ENCODE data around the gene ATP5PD. TPM values are rescaled to one million over a fixed set of nuclear protein-coding genes. Genes with fewer than 3 reads are reported as not detected.

The ATP5PD gene
- total RNA-seq, 1 experiment from 2014 or later, result 362 TPM

DNA sequence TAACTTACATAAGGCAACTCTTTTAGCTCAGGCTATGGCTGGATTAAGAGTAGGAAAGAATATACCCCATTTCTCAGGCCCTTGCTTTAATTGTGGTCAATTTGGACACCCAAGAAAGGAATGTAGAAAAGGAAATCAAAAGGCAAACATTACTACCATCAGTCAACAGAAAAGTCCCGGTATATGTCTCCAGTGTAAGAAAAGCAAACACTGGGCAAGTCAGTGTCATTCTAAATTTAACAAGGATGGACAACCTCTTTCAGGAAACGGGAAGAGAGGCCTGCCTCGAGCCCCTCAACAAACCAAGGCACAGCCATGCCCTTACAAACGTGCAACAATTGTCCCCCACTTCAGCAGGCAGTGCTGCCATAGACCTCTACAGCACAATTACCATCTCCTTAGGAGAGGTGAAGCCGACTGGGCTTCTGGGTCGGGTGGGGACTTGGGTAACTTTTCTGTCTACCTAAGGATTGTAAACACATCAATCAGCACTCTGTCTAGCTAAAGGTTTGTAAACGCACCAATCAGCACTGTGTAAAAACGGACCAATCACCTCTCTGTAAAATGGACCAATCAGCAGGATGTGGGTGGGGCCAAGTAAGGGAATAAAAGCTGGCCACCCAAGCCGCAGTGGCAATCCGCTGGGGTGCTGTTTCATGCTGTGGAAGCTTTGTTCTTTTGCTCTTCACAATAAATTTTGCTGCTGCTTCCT, 21.9 kb downstream of the ATP5PD start:
- POLR2A ChIA-PET, result interaction anchor here (1.1 to 4.5 kb wide), 4 partner anchors 13 to 145 kb away, joined by 3 to 31 read pairs (median 3); partner anchors contain the start of genes ATP5PD and MRPL58
- H3K27me3 Mint-ChIP-seq (ENCODE audit: insufficient read depth, unreplicated experiment), result no peaks in the 10 kb centered on the region
- BruUV-seq (replicated peaks), result no TSS peak
- no peak overlapping the region for H3K27ac Mint-ChIP-seq (ENCODE audit: low read depth, unreplicated experiment)
- intact Hi-C loops (cut with micrococcal nuclease), result no loop called here
- CTCF ChIA-PET, result interaction anchor here (0.6 to 2.5 kb wide), 5 partner anchors 9 to 66 kb away, joined by 3 to 11 read pairs (median 3); partner anchors contain the start of genes MRPL58 and SLC16A5
- H3K9me3 Mint-ChIP-seq (ENCODE audit: unreplicated experiment), result no peaks in the 10 kb centered on the region
- peaks cover 33% of the 10 kb centered on the region for H3K36me3 Mint-ChIP-seq (ENCODE audit: insufficient read depth, unreplicated experiment)
- TF ChIP-seq CTCF (IDR thresholded peaks at IDR 0.05; ENCODE audit: unreplicated experiment), result no peak
- peaks cover 15% of the 10 kb centered on the region for H3K4me1 Mint-ChIP-seq (ENCODE audit: insufficient read depth, unreplicated experiment)
- no peak for DNase-seq (ENCODE audit: unreplicated experiment)
- H3K4me3 Mint-ChIP-seq (ENCODE audit: unreplicated experiment), result no peak overlapping the region

- H3K27me3 Mint-ChIP-seq (ENCODE audit: insufficient read depth, unreplicated experiment), result no peaks in the 10 kb centered on the region
- ChIA-PET CTCF (no interaction called here), POLR2A (no interaction called here)
- H3K27ac Mint-ChIP-seq (ENCODE audit: low read depth, unreplicated experiment), result no peak overlapping the region
- peaks cover 52% of the 10 kb centered on the region for H3K36me3 Mint-ChIP-seq (ENCODE audit: insufficient read depth, unreplicated experiment)
- H3K9me3 Mint-ChIP-seq (ENCODE audit: unreplicated experiment), result no peaks in the 10 kb centered on the region
- H3K4me1 Mint-ChIP-seq (ENCODE audit: insufficient read depth, unreplicated experiment), result no peaks in the 10 kb centered on the region
- DNase-seq (ENCODE audit: unreplicated experiment), result no peak
- TSS peak; percentile 86 for BruUV-seq (replicated peaks)
- no peak for TF ChIP-seq CTCF (IDR thresholded peaks at IDR 0.05; ENCODE audit: unreplicated experiment)
- intact Hi-C loops (cut with micrococcal nuclease), result no loop called here
- H3K4me3 Mint-ChIP-seq (ENCODE audit: unreplicated experiment), result no peak overlapping the region
These were observed 26.2 kb downstream of the ATP5PD start for GRCh38 chr17:75020331-75021110.

DNA sequence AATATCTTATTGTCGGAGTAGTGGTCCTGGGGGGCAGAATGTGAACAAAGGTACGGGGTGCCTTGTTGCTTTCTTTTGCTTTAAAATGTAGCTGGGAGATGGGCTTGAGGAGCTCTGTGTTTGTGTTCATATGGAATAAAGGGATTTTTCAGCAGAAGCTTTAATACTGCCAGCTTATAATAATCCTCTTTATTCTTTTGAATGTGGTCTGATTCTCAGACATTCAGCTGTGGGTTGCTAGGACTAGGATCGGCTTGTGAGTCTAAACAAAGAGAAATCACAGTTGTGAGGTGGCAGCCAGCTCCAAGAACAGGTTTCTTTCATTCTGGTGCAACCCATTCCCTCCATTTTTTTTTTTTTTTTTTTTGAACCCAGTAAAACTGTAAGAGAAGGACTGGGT, 27.1 kb downstream of the ATP5PD start:
- ChIA-PET CTCF (interaction anchor here (0.7 kb wide), 1 partner anchor 45 kb away, joined by 3 read pairs; no protein-coding TSS in a partner anchor), POLR2A (interaction anchor here (0.9 to 1.4 kb wide), 2 partner anchors 12 to 28 kb away, joined by 4 to 7 read pairs; no protein-coding TSS in a partner anchor)
- H3K27ac Mint-ChIP-seq (ENCODE audit: low read depth, unreplicated experiment), result no peak overlapping the region
- peaks cover 61% of the 10 kb centered on the region for H3K36me3 Mint-ChIP-seq (ENCODE audit: insufficient read depth, unreplicated experiment)
- peaks cover 2% of the 10 kb centered on the region for H3K4me1 Mint-ChIP-seq (ENCODE audit: insufficient read depth, unreplicated experiment)
- no peak for TF ChIP-seq CTCF (IDR thresholded peaks at IDR 0.05; ENCODE audit: unreplicated experiment)
- no peaks in the 10 kb centered on the region for H3K27me3 Mint-ChIP-seq (ENCODE audit: insufficient read depth, unreplicated experiment)
- BruUV-seq (replicated peaks), result no TSS peak
- H3K9me3 Mint-ChIP-seq (ENCODE audit: unreplicated experiment), result no peaks in the 10 kb centered on the region
- no peak for DNase-seq (ENCODE audit: unreplicated experiment)
- no peak overlapping the region for H3K4me3 Mint-ChIP-seq (ENCODE audit: unreplicated experiment)
- intact Hi-C loops (cut with micrococcal nuclease), result no loop called here

DNA sequence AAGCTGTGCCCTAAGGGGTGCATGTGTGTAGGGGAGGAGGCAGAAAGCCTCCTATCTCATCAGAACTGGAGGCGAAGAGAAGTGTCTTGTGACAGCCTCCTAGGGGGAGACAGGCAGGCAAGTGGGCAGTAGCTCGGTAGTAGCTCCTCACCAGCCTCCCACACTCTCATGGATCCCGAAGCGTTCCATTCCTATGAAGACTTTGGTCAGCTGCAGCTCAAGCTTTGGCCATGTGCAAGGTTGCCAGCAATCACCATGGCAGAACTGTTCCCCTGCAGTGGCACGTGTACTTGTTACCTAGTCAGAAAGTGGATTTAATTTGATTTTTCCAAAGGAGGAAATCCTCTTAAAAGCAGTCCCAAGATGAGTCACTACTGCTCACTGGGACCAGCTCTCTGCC, 27.6 kb downstream of the ATP5PD start:
- no peak for DNase-seq (ENCODE audit: unreplicated experiment)
- TF ChIP-seq CTCF (IDR thresholded peaks at IDR 0.05; ENCODE audit: unreplicated experiment), result no peak
- no TSS peak for BruUV-seq (replicated peaks)
- H3K9me3 Mint-ChIP-seq (ENCODE audit: unreplicated experiment), result no peaks in the 10 kb centered on the region
- H3K27me3 Mint-ChIP-seq (ENCODE audit: insufficient read depth, unreplicated experiment), result no peaks in the 10 kb centered on the region
- ChIA-PET CTCF (interaction anchor here (0.6 to 0.7 kb wide), 2 partner anchors 24 to 44 kb away, joined by 3 read pairs; no protein-coding TSS in a partner anchor), POLR2A (interaction anchor here (0.6 to 1.4 kb wide), 5 partner anchors 9 to 29 kb away, joined by 3 to 7 read pairs (median 3); no protein-coding TSS in a partner anchor)
- H3K4me3 Mint-ChIP-seq (ENCODE audit: unreplicated experiment), result no peak overlapping the region
- H3K27ac Mint-ChIP-seq (ENCODE audit: low read depth, unreplicated experiment), result no peak overlapping the region
- intact Hi-C loops (cut with micrococcal nuclease), result no loop called here
- H3K36me3 Mint-ChIP-seq (ENCODE audit: insufficient read depth, unreplicated experiment), result peaks cover 66% of the 10 kb centered on the region
- H3K4me1 Mint-ChIP-seq (ENCODE audit: insufficient read depth, unreplicated experiment), result peaks cover 5% of the 10 kb centered on the region

Measured in MCF 10A (cell line).